Islet of Langerhans (tissue), 1 donor: ENCODE measurements around the gene EGFR.

Experiments
- FAIRE-seq: peaks from one replicate; lab custom pipeline; 2011; peaks lifted over from hg19 to GRCh38; lab: Jason Lieb, UNC

Gene EGFR

DNA sequence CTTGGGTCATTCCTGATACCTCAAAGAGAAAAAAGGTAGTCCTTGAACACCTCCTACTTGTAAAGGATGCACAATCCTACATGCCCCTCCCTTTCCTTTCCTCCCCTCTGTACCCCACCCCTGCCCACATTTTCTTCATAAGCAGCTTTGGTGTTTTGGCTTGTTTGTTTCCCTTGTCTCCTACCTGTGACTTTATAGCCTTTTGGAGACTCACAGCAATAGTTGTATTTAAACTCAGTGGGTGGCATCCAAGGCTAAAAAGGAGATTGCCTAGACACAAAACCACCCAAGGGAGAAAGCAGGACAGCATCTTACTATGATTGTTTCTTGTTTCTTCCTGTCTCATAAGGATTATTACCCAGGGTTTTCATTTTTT lies 63.4 kb downstream of the EGFR start:
- FAIRE-seq, result no peak

DNA sequence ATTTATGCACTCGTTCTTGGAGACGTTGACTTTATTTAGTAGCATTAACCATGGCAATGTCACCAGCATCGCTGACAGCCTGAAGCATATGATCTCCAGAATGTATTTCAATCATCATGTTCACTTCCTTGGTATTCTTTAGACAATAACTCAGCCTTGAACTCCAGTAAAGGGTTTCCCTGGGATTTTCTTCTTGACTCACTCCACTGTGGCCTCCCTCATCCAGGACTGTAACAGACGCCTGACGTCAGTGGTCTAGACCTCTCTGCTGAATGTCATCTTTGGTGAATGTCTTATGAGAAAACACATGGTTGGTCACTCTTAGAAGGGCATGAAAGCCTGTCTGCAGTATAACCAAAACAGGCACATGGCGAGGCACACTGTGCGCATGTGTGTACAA lies 64.4 kb downstream of the EGFR start:
- no peak for FAIRE-seq

DNA sequence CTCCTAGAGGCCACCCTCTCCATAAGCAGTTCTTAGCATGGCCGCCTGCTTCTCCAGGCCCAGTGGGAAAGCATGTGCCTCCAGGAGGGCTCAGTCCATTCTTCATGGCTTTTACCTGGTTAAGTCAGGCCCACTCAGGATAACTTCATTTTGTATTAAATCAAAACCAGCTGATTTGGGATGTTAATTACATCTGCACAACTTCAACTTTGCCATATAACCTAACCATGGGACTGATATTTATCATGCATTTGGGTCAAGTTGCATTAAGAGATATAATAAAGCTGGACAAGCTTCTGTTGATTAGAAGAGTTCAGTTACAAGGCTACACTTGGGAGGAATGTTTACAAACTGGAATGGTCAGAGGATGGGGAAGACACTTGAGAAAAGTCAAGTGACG lies 65.5 kb downstream of the EGFR start:
- FAIRE-seq, result no peak

DNA sequence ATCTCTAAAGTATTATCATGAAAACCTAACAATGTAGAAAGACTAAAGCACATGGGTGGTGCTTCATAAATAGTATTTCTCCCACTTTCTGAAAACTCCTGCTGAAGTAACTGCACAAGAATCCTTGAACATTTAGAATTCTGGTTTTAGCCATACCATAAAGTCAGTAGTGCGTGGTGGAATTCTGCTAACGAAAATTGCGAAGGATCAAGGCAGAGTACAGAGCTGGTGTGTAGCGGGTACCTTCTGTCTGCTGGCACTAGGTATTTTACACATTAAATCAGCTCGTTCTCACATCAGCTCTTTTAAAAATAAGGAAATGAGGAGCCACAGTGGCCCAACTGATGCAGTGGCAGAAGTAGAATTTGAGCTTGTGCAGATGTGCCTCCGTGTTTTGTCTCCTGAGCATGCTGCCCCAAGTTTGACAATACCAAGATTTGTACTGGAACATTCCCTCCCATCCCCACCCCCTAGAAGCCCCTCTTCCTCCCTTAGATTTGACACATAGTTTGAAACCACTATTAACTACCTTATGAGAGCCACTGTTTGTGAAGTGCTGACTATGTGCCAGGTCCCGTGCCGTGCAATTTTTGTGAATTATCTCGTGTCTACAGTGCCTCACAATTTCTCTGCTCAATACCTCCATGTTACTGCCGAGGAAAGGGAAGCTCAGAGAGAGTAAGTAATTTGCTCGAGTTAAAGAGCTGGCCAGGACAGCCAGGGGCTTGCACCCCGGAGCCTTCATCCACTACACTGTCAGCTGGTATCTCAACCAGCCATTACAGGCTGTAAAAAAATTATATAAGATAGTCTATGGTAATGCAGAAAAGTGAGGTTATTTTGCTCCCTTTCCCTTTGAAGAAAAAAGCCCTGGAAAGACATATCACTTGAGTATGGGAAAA lies 66.9 kb downstream of the EGFR start:
- FAIRE-seq, result no peak

DNA sequence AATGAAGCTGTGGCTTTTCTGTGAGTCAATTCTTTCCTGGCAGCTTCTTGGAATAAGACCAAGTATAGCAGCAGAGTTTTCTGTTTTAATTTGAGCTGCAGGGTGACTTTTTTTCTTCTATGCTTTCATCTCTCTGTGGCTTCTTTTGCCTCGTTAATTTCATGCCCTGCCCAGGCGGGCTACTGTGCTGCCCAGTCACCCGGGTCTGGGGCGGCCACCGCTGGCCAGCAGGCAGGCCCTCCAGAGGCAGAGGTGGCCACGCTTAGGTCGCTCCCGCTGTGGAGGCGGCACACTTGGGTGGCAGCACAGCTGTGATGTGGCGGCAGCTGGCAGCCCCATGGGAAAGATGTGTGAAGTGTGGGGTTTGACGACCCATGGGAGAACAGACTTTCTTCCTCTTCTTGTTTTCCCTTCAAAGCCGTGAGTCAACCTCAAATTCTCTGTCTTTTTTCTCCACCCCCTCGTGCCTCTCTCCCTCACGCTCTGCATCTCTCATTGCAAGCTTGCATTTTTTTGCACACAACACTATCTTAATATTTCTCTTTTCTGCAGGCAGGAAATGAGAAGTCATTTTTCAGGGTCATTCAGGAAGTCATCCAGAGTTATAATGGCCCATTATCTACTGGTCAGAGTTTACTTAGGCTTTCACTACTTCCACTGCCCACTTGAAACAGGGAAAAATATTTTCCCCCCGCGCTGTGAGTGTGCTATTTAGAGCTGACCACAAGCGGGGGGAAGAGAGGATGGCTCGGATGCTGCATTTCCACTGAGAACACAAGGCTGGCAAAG lies 67.8 kb downstream of the EGFR start:
- FAIRE-seq, result no peak

DNA sequence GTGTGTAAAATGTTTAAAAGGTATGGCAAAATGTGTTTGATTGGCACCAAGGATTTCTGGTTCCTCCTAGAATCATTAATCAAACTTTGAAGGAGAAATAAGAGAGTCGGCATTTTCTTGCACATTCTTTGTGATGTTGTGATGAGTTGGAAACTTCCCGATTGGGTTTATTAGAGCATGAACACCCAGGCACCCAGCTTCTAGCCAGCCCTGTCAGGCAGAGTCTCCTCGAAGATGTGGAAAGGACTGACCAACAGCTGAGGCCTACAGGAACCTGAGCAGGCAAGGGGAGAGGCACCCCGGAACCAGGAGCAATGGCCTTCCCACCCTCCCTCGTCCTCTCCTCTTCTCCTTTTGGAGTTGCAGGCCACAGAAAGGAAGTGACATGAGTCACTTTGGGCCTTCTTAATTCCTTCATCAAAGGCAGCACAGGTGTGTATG lies 68.7 kb downstream of the EGFR start:
- FAIRE-seq, result no peak

DNA sequence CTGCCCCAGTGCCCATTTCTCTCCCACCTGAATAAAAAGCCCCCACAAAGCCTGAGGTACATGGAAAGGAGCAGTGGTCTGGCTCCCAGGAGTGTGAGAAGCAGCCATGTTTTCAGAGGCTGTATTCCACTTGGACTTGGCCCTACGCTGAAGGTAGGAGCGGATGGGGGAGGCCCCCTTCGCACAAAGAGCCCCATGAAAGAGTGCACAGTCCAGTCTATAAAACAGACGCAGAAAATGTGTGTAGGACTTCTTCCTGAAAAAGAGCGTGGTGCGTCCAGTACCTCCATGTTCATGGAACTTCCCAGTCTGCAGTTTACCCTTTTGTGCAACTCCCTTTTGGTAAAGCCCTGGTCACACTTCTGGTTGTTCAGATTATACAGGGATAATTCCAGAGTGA lies 69.3 kb downstream of the EGFR start:
- no peak for FAIRE-seq

DNA sequence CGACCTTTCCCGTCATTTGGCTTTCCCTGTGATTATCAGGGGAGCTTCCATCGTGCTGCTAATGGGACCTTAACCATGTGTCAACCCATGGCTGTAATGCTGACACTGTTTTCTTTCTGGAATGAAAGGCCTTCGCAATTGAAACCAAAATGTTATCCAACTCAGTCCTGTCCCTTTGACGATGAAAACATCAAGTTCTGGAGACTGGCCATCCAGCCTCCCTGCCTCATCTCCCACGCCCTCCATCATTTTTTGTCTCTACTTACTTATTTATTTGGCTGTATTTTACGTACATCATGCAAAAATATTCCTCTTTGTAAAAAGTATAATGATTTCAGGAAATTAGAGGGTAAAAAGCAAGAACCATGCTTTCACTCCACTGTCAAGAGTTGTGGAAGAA lies 69.8 kb downstream of the EGFR start:
- FAIRE-seq, result no peak

DNA sequence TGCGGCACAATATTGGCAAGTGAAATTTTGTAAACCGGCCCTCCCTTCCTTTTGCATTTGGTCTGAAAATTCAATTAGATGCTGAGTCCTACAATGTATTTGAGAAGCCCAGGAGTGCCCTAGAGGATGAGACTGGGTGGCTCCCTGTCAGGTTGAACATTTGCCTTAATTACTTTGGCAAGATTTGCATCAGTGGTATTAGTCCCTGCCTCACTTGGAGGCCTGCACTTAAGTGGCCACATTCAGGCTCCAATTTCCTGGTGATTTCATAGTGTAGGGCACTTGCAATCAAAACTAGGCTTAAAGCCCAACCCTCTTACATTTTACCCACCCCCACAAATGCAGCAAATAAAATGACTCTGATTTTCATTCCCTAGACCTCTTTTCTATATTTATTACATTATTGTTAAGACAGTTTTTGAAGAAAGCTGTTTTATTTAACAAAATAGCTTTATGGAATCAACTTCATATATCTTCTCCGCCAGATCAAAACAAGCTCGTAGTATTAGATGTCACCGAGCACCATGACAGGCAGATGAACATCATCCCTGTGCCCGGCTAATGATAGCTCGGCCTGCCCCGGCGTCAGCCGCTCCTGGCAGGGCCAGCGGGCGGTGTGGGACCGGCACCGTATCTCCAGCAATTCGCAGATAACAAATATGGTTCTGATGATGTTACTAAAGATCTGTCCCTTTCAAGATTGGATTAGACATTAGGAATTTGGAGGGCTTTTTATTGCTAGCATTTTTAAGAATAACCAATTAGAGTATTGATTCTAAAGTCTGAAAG lies 73.6 kb downstream of the EGFR start:
- no peak for FAIRE-seq

DNA sequence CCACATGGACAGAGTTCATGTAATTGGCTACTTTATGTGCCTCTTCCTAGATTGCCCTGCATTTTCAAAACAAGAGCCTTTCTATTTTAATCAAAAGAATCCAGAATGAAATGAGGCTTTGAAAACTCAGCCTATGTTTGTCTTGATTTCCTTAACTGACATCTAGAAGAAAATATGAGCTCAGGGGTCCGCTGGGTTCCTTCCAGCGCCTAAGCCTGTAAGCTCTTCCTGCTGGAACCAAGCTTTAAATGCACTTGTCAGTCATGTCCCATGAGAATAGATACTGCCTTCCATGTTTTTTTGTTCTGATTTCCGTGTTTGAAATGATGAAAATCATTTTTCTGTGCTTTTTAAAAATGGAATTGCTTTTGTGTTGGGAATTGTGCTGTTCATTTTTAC lies 74.2 kb downstream of the EGFR start:
- no peak for FAIRE-seq

DNA sequence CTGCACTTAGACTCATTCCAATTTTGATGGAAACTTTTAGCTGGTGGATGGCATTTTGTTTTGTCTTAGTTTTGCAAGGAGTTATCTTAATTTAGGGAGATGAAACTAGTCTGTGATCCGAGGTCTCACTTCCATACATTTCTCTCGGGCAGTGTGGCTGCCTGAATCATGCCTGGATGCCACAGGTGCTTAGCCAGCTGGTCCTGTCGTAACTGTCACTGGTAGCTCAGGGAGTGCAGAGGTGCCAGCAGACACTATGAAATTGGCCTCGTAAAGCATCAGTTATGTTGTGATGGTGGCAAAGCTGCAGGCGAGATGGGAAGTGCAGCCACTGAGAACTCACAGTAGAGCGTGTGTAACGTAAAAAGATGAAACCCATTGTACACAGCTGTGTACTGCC lies 74.9 kb downstream of the EGFR start:
- no peak for FAIRE-seq

DNA sequence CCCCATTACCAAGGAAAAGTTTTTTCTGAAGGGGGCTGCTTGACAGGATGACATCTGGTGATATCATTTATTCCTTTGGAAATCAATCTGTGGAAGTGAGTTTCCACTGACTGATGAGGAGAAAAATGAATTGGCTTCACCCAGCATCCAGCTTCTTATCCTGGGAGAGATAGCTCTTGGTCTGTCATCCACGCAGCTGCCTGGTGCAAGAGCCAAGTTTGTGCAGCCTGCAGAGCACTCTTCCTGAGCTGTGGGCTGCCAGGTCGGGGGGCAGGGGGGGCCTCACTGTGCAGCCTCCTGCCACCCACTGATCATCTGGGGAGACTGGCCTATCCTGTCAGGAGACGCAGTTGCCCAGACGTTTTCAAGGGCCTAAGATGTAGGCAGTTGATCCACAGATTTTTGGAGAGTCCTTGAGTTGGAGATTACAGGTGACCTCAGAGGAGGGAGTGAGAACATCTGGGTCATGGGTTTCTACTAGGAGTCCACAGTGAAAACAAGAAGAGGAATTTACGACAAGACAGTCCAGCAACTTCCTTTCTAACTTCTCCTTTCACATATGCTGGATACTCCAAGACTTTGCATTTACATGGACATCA lies 75.4 kb downstream of the EGFR start:
- no peak for FAIRE-seq

DNA sequence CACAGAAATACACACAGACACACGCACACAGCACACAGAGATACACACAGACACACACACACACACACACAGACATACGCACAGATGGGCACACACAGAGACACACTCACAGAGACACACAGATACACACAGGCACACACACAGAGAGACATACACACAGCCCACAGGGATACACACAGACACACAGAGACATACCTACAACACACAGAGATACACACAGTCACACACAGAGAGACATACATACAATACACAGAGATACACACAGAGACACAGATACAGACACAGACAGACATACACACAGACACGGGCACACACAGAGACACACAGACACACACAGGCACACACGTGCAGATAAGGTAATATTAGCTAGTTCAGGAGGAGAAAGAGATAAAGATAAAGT lies 76.9 kb downstream of the EGFR start:
- FAIRE-seq, result no peak

DNA sequence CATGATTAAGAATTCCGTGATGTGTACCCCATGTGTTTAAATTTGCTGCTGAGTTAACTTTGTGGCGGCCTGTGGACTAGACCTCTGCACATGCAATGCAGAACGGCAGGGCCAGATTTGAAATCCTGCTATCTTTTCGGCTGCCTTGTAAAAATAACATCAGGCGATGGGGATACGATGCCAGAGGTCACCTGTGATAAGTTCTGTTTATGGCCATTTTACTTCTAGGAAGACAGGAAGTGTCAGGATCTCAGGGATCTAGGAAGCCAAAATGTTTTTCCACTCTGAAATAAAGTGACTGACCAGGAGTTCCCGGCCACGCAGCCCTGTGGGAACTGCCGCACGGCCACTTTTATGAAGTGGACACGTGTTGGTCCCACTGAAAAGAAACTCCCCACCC lies 77.5 kb downstream of the EGFR start:
- no peak for FAIRE-seq

DNA sequence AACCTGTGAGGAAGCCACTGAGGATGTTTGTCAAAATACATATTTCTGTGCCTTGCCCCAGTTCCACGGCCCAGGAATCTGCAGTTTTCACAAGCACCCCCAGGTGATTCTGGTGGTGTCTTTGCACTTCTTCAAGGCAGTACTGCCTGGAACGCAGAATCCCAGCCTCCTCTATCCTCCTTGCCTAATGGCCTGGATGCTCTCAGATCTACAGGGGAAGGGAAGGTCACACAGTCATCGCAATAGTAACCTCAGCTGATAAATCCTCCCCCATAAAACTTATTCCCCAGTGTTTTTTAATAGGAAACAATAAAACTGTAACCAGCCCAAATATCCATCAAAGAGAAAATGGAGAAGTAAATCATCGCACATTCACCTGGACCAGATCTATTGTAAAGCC lies 78.3 kb downstream of the EGFR start:
- FAIRE-seq, result no peak

DNA sequence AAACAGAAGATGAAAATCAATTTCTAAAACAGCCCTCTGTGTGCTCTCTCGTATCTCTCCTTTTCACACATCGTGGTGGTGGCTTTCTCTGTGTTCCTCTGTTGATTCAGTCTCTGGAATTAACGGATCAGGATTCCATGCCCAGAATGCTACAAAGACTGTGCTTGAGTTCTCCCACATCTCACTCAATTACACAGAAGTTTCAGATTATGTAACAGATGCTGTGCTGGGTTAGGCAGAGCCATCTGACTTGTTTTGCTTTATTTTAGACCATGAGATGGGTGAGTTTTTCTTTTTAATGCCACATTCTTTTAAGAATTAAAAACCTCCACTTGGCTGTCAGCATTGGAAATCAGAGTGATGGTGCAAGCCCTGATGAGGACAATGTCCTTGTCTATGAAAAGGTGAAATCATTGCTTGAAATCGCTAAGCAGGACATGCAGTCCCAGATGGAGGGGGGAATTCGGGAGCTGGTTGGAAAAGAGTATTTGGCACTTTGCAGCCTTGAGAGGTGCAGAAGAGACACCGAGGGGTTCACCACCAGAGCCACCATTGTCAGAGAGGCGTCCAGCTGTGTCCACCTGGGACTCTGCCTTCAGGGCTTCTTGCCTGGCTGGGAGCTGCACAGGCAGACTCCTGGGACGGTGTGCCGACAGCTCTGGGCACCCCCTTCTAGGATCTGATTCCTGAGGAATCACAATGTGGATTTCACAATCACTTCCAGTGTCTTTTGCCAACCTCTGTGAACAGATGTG lies 80.4 kb downstream of the EGFR start:
- no peak for FAIRE-seq

DNA sequence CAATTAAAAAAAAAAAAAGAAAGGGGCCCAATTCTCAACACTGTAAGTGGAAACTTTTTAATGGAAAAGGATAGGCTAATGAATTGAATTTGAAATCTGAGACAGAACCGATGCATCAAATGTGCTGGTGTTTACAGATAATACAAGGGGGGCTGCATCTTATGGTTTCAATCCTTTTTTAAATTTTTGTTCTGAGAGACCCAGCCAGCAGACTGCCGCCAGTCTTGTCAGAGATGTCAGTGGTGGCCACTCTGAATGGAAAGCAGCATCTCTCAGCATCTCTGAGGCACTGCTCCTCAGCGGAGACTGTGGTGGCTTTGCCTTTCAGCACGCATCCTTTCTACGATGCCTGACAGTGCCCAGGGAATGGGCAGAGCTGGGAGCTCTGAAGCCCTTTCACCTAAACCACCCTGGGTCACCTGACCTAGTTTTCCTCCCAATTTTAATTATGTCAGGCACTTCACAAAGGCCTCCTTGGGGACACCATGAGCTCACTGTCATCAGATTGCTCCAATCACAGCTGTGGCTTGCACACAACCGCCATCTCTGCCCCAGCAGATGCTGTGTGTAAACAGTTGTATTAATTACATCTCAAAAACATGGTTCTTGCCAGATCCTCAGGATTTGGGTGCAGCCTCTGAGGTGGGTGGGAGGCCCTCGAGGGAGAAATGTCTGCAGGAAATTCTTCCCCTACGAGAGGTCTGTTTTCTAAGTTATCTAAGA lies 81.2 kb downstream of the EGFR start:
- no peak for FAIRE-seq

DNA sequence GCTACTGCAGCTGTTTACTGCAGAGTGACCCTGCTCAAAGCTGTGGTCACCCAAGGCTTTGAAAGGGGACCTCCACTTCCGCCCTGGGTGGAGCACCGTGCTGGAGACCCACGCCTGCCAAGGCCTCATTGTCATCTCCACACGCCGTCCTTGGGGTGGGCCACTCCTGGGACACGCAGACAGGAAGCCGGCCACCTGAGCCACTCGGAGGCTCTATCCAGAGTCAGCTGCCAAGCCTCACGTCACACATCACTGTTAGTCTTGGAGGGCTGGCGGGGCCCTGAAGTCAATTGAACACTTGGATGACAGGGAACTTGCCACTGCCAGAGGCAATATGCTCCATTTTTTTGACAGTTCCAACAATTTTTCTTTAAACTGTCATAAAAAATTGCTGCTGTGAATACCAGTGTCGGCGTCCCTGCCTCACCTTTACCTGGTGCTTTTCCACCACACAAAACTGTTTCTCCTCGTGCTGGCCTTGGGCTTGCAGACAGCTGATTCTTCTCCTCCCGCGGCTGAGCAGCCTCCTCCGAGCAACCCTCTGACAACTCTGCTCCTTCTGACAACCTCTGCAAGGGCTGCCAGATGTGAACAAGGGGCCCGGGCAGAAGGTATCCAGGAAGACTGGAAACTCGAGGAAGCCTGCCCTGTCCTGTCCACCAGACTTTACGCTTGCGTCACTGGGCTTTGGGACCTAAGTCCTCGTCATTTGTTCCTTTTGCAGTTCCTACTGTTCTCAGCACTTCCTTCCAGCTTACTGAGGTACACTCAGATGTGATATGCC lies 81.9 kb downstream of the EGFR start:
- no peak for FAIRE-seq

DNA sequence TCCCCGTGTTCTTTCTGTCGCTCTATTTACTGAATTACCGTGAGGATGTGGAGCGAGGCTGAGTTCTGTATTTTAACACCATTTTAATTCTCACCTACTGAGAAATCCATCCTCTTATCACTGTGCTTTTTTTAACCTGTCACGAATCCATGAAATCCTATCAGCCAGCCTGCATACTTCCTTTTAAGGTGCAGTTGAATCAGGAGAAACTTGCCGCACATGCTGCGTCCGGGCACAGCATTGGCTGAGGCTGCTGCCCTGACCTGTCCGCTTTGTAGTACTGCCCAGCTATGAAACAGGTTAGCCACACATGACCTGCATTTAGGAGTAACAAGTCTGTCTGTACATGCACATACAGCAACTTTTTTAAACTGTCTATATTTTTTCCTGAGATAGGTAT lies 82.5 kb downstream of the EGFR start:
- no peak for FAIRE-seq

DNA sequence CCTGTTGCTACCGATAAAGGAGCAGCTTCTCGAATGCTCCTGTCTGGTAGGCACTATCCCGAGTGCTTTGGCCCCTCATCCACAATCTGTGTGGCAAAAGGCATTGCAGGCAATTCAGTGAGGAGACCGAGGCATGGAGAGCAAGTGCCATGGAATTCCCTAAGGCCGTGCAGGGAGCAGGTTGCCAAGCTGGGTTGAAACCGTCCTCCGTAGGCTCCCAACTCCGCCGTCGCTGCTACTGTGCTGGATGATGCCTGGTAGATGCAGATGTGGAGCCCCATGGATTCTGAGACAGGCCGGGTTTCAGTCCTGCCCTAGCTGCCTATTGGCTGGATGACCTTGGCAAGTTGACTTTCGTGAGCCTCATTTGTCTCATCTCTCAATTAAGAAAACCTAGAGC lies 85.3 kb downstream of the EGFR start:
- no peak for FAIRE-seq
